Liver (tissue), 3 donors: ENCODE results near the gene ZNHIT2.

Experiments used
- ATF3 ChIP-seq: IDR thresholded peaks from 2 replicates; pipeline ENCODE4 v1.6.1; 2016; ENCODE audit warnings: antibody characterized with exemption
- CTCF ChIP-seq: fragments of 150-350 bp; IDR thresholded peaks from 2 replicates; pipeline ENCODE4 v1.5.1; 2017; ENCODE audit warnings: improper control_type of control experiment, low read depth, low read length; ENCODE audit not compliant: missing input control
- EGR1 ChIP-seq, 2 donors: IDR thresholded peaks; 2 replicates each; pipeline ENCODE4 v1.6.1; 2016 to 2018; ENCODE audit warnings: antibody characterized with exemption in 2 of 2, low read depth in 2 of 2
- FOXA1 ChIP-seq: IDR thresholded peaks from 2 replicates; pipeline ENCODE4 v1.6.1; 2016; ENCODE audit warnings: antibody characterized with exemption
- JUND ChIP-seq, 2 donors: IDR thresholded peaks; 2 replicates each; pipeline ENCODE4 v1.6.1; 2016; ENCODE audit warnings: antibody characterized with exemption in 2 of 2
- MAX ChIP-seq: IDR thresholded peaks from 2 replicates; pipeline ENCODE4 v1.6.1; 2016; ENCODE audit warnings: antibody characterized with exemption
- NR2F2 ChIP-seq: IDR thresholded peaks from 2 replicates; pipeline ENCODE4 v1.6.1; 2016; ENCODE audit warnings: antibody characterized with exemption
- RAD21 ChIP-seq, 2 donors: IDR thresholded peaks; 2 replicates each; pipeline ENCODE4 v1.6.1; 2016; ENCODE audit warnings: antibody characterized with exemption in 2 of 2, mild to moderate bottlenecking in 2 of 2
- REST ChIP-seq: IDR thresholded peaks from 2 replicates; pipeline ENCODE4 v1.6.1; 2016; ENCODE audit warnings: antibody characterized with exemption, mild to moderate bottlenecking
- SP1 ChIP-seq: IDR thresholded peaks from 2 replicates; pipeline ENCODE4 v1.6.1; 2018; ENCODE audit warnings: antibody characterized with exemption, mild to moderate bottlenecking
- TAF1 ChIP-seq: conservative IDR thresholded peaks from 2 replicates; pipeline ENCODE4 v1.6.1; 2016; ENCODE audit warnings: antibody characterized with exemption, mild to moderate bottlenecking
- YY1 ChIP-seq: IDR thresholded peaks from 2 replicates; pipeline ENCODE4 v1.6.1; 2016; ENCODE audit warnings: antibody characterized with exemption, mild to moderate bottlenecking
- ZBTB33 ChIP-seq: IDR thresholded peaks from 2 replicates; pipeline ENCODE4 v1.6.1; 2016; ENCODE audit warnings: antibody characterized with exemption
- donor health status: healthy.
- donor health status: healthy.

GRCh38 chr11:65124480-65125196 lies 7.1 kb upstream of the ZNHIT2 start:
- TF ChIP-seq CTCF (no peak), YY1 (no peak), TAF1 (no peak), REST (no peak), FOXA1 (no peak), MAX (no peak), RAD21 (IDR thresholded peaks at IDR 0.05) (no peak), JUND (IDR thresholded peaks at IDR 0.05) (no peak), NR2F2 (no peak), ZBTB33 (no peak), ATF3 (no peak), EGR1 (IDR thresholded peaks at IDR 0.05; ENCODE audit: low read depth in 2 of 2) (no peak), SP1 (no peak)
